ENCODE measurements around the gene PDE4D. TPM values are rescaled to one million over a fixed set of nuclear protein-coding genes. Genes with fewer than 3 reads are reported as not detected.

PDE4D gene
- total and polyA plus RNA-seq, 8 donors, result 1.5 to 7.1 (median 3.1) TPM

- Histone ChIP-seq H3K27ac (no peak overlapping the region), H3K27me3 (no peaks in the 10 kb centered on the region), H3K4me1 (no peaks in the 10 kb centered on the region), H3K9me3 (no peaks in the 10 kb centered on the region), H3K36me3 (no peaks in the 10 kb centered on the region), H3K4me3 (no peak overlapping the region)
- WGBS, 2 donors, result 93 to 95% methylated on average over 2 of the region's 2 CpGs
- ATAC-seq (no peak), DNase-seq (no peak), FAIRE-seq (no peak)
- TF ChIP-seq CTCF (IDR thresholded peaks at IDR 0.05), result no peak
- intact Hi-C loops (cut with DNase I), result loop anchor here in 2 of 3 donors (5.0 to 10.0 kb wide), 2 partner anchors 274 to 286 kb away; no protein-coding TSS in a partner anchor
Measured at GRCh38 chr5:59171131-59171530, 722.4 kb downstream of the PDE4D start.

- no peak for TF ChIP-seq CTCF (IDR thresholded peaks at IDR 0.05)
- Histone ChIP-seq H3K36me3 (no peaks in the 10 kb centered on the region), H3K4me3 (no peak overlapping the region), H3K9me3 (no peaks in the 10 kb centered on the region), H3K27me3 (no peaks in the 10 kb centered on the region), H3K4me1 (no peaks in the 10 kb centered on the region), H3K27ac (no peak overlapping the region)
- DNase-seq (no peak), FAIRE-seq (no peak), ATAC-seq (no peak)
- WGBS, 2 donors, result 97 to 99% methylated on average over 1 of the region's 1 CpG
- intact Hi-C loops (cut with DNase I), result loop anchor here in 2 of 3 donors (5.0 to 10.0 kb wide), 2 partner anchors 272 to 285 kb away; no protein-coding TSS in a partner anchor
Measured at GRCh38 chr5:59169768-59170150, 723.8 kb downstream of the PDE4D start.

GRCh38 chr5:59169081-59169767, 724.3 kb downstream of the PDE4D start:
- no peak overlapping the region for H3K27ac ChIP-seq
- no peaks in the 10 kb centered on the region for H3K9me3 ChIP-seq
- no peak for TF ChIP-seq CTCF (IDR thresholded peaks at IDR 0.05)
- intact Hi-C loops (cut with DNase I), result no loop called here
- no peaks in the 10 kb centered on the region for H3K36me3 ChIP-seq
- DNase-seq, result no peak
- no peak for FAIRE-seq
- ATAC-seq, result no peak
- H3K27me3 ChIP-seq, result no peaks in the 10 kb centered on the region
- H3K4me1 ChIP-seq, result no peaks in the 10 kb centered on the region
- no peak overlapping the region for H3K4me3 ChIP-seq
- WGBS, 2 donors, result 72 to 79% methylated on average over 7 of the region's 7 CpGs

GRCh38 chr5:59168067-59168466, 725.5 kb downstream of the PDE4D start:
- Histone ChIP-seq H3K36me3 (no peaks in the 10 kb centered on the region), H3K27me3 (no peaks in the 10 kb centered on the region), H3K4me1 (no peaks in the 10 kb centered on the region), H3K9me3 (no peaks in the 10 kb centered on the region), H3K4me3 (no peak overlapping the region), H3K27ac (no peak overlapping the region)
- ATAC-seq, result no peak
- DNase-seq, result no peak
- no peak for FAIRE-seq
- WGBS, 2 donors, result 78 to 79% methylated on average over 6 of the region's 6 CpGs
- no peak for TF ChIP-seq CTCF (IDR thresholded peaks at IDR 0.05)
- intact Hi-C loops (cut with DNase I), result no loop called here

- no peak overlapping the region for H3K4me3 ChIP-seq
- no peak overlapping the region for H3K27ac ChIP-seq
- WGBS, 2 donors, result 80 to 81% methylated on average over 7 of the region's 7 CpGs
- ATAC-seq (no peak), DNase-seq (no peak), FAIRE-seq (no peak)
- TF ChIP-seq CTCF (IDR thresholded peaks at IDR 0.05), result no peak
- no peaks in the 10 kb centered on the region for H3K9me3 ChIP-seq
- no peaks in the 10 kb centered on the region for H3K27me3 ChIP-seq
- intact Hi-C loops (cut with DNase I), result no loop called here
- no peaks in the 10 kb centered on the region for H3K4me1 ChIP-seq
- H3K36me3 ChIP-seq, result no peaks in the 10 kb centered on the region
Measured at GRCh38 chr5:59164041-59164830, 729.3 kb downstream of the PDE4D start.

All from pancreas (tissue), 10 donors.